HepG2 (cell line): ENCODE results near the gene C5. TPM values are rescaled to one million over a fixed set of nuclear protein-coding genes. Genes with fewer than 3 reads are reported as not detected.

ENCODE experiments used
- ARNTL ChIP-seq: sonication (generic); formaldehyde crosslinking; IDR thresholded peaks from 2 replicates; pipeline ENCODE4 v1.4.0; 2020; ENCODE audit warnings: mild to moderate bottlenecking, missing genetic modification reagents
- CAMTA2 ChIP-seq: sonication (generic); formaldehyde crosslinking; IDR thresholded peaks from 2 replicates; pipeline ENCODE4 v1.4.0; 2020; ENCODE audit warnings: mild to moderate bottlenecking, missing genetic modification reagents, borderline replicate concordance
- CCAR2 ChIP-seq: fragments of 200-400 bp; formaldehyde crosslinking; optimal IDR thresholded peaks from 2 replicates; pipeline ENCODE3; 2018; ENCODE audit warnings: low read depth, mild to moderate bottlenecking, low read length, moderate library complexity
- CREBL2 ChIP-seq: sonication (generic); formaldehyde crosslinking; IDR thresholded peaks from 2 replicates; pipeline ENCODE4 v1.8.1; 2023; ENCODE audit warnings: missing genetic modification reagents, mild to moderate bottlenecking, borderline replicate concordance
- CTCF ChIP-seq: sonication (generic); formaldehyde crosslinking; IDR thresholded peaks from 2 replicates; pipeline ENCODE4 v1.5.0; 2020; ENCODE audit warnings: mild to moderate bottlenecking, missing genetic modification reagents, moderate library complexity
- HINFP ChIP-seq: sonication (generic); formaldehyde crosslinking; IDR thresholded peaks from 2 replicates; pipeline ENCODE4 v1.4.0; 2020; ENCODE audit warnings: low read depth, mild to moderate bottlenecking, missing genetic modification reagents
- HNRNPH1 ChIP-seq: fragments of 200-400 bp; formaldehyde crosslinking; optimal IDR thresholded peaks from 2 replicates; pipeline ENCODE3; 2017; ENCODE audit warnings: mild to moderate bottlenecking, low read depth, low read length
- ISL2 ChIP-seq: sonication (generic); formaldehyde crosslinking; IDR thresholded peaks from 2 replicates; pipeline ENCODE4 v1.5.0; 2020; ENCODE audit warnings: missing genetic modification reagents
- JUNB ChIP-seq: sonication (generic); formaldehyde crosslinking; IDR thresholded peaks from 2 replicates; pipeline ENCODE4 v1.8.0; 2022; ENCODE audit warnings: missing genetic modification reagents, mild to moderate bottlenecking, borderline replicate concordance
- KAT7 ChIP-seq: IDR thresholded peaks from 2 replicates; pipeline ENCODE4 v1.6.1; 2018; ENCODE audit warnings: borderline replicate concordance, missing compliant biosample characterization
- KLF13 ChIP-seq: sonication (generic); formaldehyde crosslinking; IDR thresholded peaks from 2 replicates; pipeline ENCODE4 v1.4.0; 2020; ENCODE audit warnings: mild to moderate bottlenecking, missing genetic modification reagents
- LRRFIP1 ChIP-seq: sonication (generic); formaldehyde crosslinking; conservative IDR thresholded peaks from 2 replicates; pipeline ENCODE4 v1.4.0; 2020; ENCODE audit warnings: missing genetic modification reagents
- MBNL3 ChIP-seq: fragments of 250-450 bp; sonication (Bioruptor Pico); conservative IDR thresholded peaks from 2 replicates; pipeline ENCODE4 v1.8.0; 2022; ENCODE audit warnings: mild to moderate bottlenecking, inconsistent platforms
- MXD1 ChIP-seq: sonication (generic); formaldehyde crosslinking; IDR thresholded peaks from 2 replicates; pipeline ENCODE4 v1.4.0; 2020; ENCODE audit warnings: mild to moderate bottlenecking, missing genetic modification reagents
- NAIF1 ChIP-seq: sonication (generic); formaldehyde crosslinking; IDR thresholded peaks from 2 replicates; pipeline ENCODE4 v1.5.0; 2020; ENCODE audit warnings: mild to moderate bottlenecking, missing genetic modification reagents, borderline replicate concordance
- PHB2 ChIP-seq: fragments of 450-650 bp; IDR thresholded peaks from 2 replicates; pipeline ENCODE4 v1.6.1; 2018; ENCODE audit not compliant: partially characterized antibody
- SIN3A ChIP-seq: IDR thresholded peaks from 2 replicates; pipeline ENCODE4 v1.6.1; 2011; ENCODE audit warnings: low read depth, mild to moderate bottlenecking, control low read depth, low read length, borderline replicate concordance
- SIX1 ChIP-seq: sonication (generic); formaldehyde crosslinking; IDR thresholded peaks from 2 replicates; pipeline ENCODE4 v1.4.0; 2020; ENCODE audit warnings: missing genetic modification reagents, borderline replicate concordance
- ZBTB43 ChIP-seq: sonication (generic); formaldehyde crosslinking; conservative IDR thresholded peaks from 2 replicates; pipeline ENCODE4 v1.4.0; 2020; ENCODE audit warnings: missing genetic modification reagents
- ZFP1 ChIP-seq: IDR thresholded peaks from 2 replicates; pipeline ENCODE4 v1.6.1; 2016
- ZNF557 ChIP-seq: sonication (generic); formaldehyde crosslinking; IDR thresholded peaks from 2 replicates; pipeline ENCODE4 v1.4.0; 2020; ENCODE audit warnings: missing genetic modification reagents
- ZNF772 ChIP-seq: sonication (generic); formaldehyde crosslinking; IDR thresholded peaks from 2 replicates; pipeline ENCODE4 v1.5.0; 2020; ENCODE audit warnings: mild to moderate bottlenecking, missing genetic modification reagents
- ZNF788 ChIP-seq: sonication (generic); formaldehyde crosslinking; IDR thresholded peaks from 2 replicates; pipeline ENCODE4 v1.5.0; 2020; ENCODE audit warnings: mild to moderate bottlenecking, missing genetic modification reagents, borderline replicate concordance
- ZSCAN12 ChIP-seq: sonication (generic); formaldehyde crosslinking; IDR thresholded peaks from 2 replicates; pipeline ENCODE4 v1.9.0; 2021; ENCODE audit warnings: mild to moderate bottlenecking, missing genetic modification reagents
- polyA plus RNA-seq, 8 experiments: library from polyadenylated mRNA; depleted of rRNA in 3 of 8; stranded (reverse) in 7 of 8; unstranded in 1 of 8; fragments of >200 nt; fragmentation: Illumina TruSeq in 4 of 8; extraction: Trizol in 4 of 8; gene quantifications; 2 replicates each; pipeline versions ENCODE4 v1.2.1 to v1.2.3, GENCODE V29; 2011 to 2016; ENCODE audit warnings: low read depth in 4 of 8, missing spikeins in 1 of 8, mixed read lengths in 1 of 8; ENCODE audit not compliant: insufficient read depth in 1 of 8
- total RNA-seq, 5 experiments: library from RNA; depleted of rRNA; stranded (reverse); fragments of >200 nt; fragmentation: Illumina TruSeq; extraction: Trizol; gene quantifications; 2 replicates each; pipeline ENCODE4 v1.2.3, GENCODE V29; 2016; ENCODE audit warnings: low read depth in 1 of 5

Gene C5
- total and polyA plus RNA-seq, 2 of the 13 experiments (the other 11 are each of a cell fraction or from before 2014, with no cell fraction given): 57.6 to 192 TPM

GRCh38 chr9:121053544-121053943, 3.5 kb upstream of the C5 start (continued):
- no peak for TF ChIP-seq ZSCAN12
- TF ChIP-seq CTCF (CRISPR knock-in tag): peak; percentile 57
- 0 out of 2 replicates have a peak, but pooled peaks have one; percentile 50 for TF ChIP-seq HINFP
- no peak for TF ChIP-seq MBNL3 (CRISPR knock-in tag)
- TF ChIP-seq CAMTA2 (CRISPR knock-in tag): no peak
- TF ChIP-seq SIN3A: no peak
- 0 out of 2 replicates have a peak, but pooled peaks have one; percentile 61 for TF ChIP-seq KAT7 (CRISPR knock-in tag)
- TF ChIP-seq KLF13 (CRISPR knock-in tag): no peak
- TF ChIP-seq ZBTB43 (CRISPR knock-in tag): peak; percentile 69; the same call in 1 of the 2 replicates
- no peak for TF ChIP-seq MXD1
- no peak for TF ChIP-seq NAIF1 (CRISPR knock-in tag)
- TF ChIP-seq ZNF772 (CRISPR knock-in tag): peak; percentile 62; the same call in 1 of the 2 replicates
- TF ChIP-seq HNRNPH1: no peak
- no peak for TF ChIP-seq ZNF557 (CRISPR knock-in tag)
- TF ChIP-seq ZFP1 (CRISPR knock-in tag): 0 out of 2 replicates have a peak, but pooled peaks have one; percentile 26
- peak; percentile 40; the same call in 1 of the 2 replicates for TF ChIP-seq ARNTL (CRISPR knock-in tag)
- no peak for TF ChIP-seq JUNB (CRISPR knock-in tag)
- TF ChIP-seq CREBL2 (CRISPR knock-in tag): no peak
- TF ChIP-seq LRRFIP1: no peak
- no peak for TF ChIP-seq PHB2
- peak; percentile 43; the same call in 1 of the 2 replicates for TF ChIP-seq SIX1 (CRISPR knock-in tag)
- peak; percentile 72 for TF ChIP-seq ISL2 (CRISPR knock-in tag)
- TF ChIP-seq CCAR2: no peak
- peak; percentile 33; the same call in 1 of the 2 replicates for TF ChIP-seq ZNF788 (CRISPR knock-in tag)
